AG09319 (cell line): ENCODE measurements around the gene BTBD10.

Experiments
- DNase-seq: peaks from one replicate; pipeline ENCODE4 v3.0.0-alpha.2; 2010; ENCODE audit warnings: low read depth; ENCODE audit errors: extremely low read depth
- CTCF ChIP-seq: IDR thresholded peaks from 2 replicates; pipeline ENCODE4 v1.5.1; 2011; ENCODE audit warnings: low read depth, mild to moderate bottlenecking, inconsistent platforms, low read length, moderate library complexity

Gene BTBD10

DNA sequence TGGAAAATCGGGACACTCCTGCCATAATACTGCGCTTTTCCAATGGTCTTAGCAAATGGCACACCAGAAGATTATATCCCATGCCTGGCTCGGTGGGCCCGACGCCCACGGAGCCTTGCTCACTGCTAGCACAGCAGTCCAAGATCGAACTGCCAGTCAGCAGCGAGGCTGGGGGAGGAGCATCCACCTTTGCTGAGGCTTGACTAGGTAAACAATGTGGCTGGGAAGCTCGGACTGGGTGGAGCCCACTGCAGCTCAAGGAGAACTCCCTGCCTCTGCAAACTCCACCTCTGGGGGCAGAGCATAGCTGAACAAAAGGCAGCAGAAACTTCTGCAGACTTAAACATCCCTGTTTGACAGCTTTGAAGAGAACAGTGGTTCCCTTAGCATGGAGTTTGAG lies 17.2 kb upstream of the BTBD10 start:
- DNase-seq, result no peak
- TF ChIP-seq CTCF, result no peak

GRCh38 chr11:13479688-13480087 lies 16.7 kb upstream of the BTBD10 start:
- TF ChIP-seq CTCF, result no peak
- no peak for DNase-seq

GRCh38 chr11:13475091-13475490 lies 12.1 kb upstream of the BTBD10 start:
- TF ChIP-seq CTCF, result no peak
- DNase-seq, result no peak

DNA sequence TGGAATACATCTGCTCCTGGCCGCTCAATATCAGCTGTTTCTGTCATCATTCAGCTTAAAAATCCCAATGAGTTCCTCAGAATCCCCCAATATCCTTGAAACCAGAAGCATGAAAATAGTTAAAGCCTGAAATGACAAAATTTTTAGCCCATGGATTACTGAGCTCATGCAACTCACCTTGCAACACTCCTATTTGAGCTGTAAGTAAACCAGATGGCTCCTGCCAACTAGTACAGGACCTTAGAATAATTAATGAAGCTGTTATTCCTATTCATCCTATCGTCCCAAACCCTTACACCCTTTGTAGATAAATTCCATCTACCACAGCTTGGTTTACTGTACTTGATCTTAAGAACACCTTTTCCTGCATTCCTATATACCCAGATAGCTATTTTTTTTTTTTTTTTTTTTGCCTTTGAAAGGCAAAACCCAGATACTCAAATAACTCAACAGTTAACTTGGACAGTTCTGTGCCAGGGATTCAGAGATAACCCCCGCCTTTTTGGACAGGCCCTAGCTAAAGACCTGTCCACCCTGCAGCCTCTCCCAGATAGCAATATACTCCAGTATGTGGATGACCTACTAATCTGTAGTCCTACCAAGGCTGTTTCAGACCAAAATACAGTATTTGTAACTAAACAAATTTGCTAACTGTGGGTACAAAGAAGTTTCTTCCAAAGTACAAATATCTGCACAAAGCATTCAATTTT lies 10.1 kb upstream of the BTBD10 start:
- no peak for DNase-seq
- no peak for TF ChIP-seq CTCF

DNA sequence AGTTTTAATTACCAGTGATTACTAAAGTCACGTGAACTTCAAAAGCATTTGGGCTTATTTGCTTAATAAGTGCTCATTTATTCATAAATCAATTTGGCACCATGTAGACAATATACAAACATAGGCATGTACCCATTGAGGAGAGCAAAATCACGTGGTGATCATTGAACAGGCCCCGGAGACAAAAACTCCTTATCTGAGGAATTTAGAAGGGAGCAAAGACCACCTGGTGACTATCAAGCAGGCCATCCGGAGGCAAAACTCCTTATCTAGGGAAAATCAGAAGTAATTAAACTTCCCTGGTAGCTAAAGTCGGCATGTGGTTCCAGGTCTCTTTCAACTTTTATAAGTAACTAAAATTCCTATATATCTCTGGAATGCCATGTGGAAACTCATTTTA lies 5.7 kb upstream of the BTBD10 start:
- no peak for DNase-seq
- TF ChIP-seq CTCF, result no peak

GRCh38 chr11:13465909-13466371 lies 2.9 kb upstream of the BTBD10 start:
- TF ChIP-seq CTCF, result peak; percentile 63
- no peak for DNase-seq

GRCh38 chr11:13463779-13464290 lies 813 bp upstream of the BTBD10 start:
- no peak for DNase-seq
- no peak for TF ChIP-seq CTCF
